GM12891 (cell line): ENCODE data around the gene DDX24.
"Not testable (repeated sequence)": the region's sequence is repeated elsewhere in the genome, so short reads cannot be mapped to it uniquely, and the experiment has no call there.

Experiments
- DNase-seq: peaks from one replicate; pipeline ENCODE4 v3.0.0; 2011; ENCODE audit warnings: low spot score; ENCODE audit not compliant: insufficient read length
- FAIRE-seq: peaks from 2 replicates; lab custom pipeline; 2011; peaks lifted over from hg19 to GRCh38; lab: Jason Lieb, UNC
- PAX5 ChIP-seq: IDR thresholded peaks from 2 replicates; pipeline ENCODE4 v1.6.1; 2011; ENCODE audit warnings: low read length, moderate library complexity, mild to moderate bottlenecking; ENCODE audit not compliant: insufficient read depth, severe bottlenecking
- POLR2A ChIP-seq: IDR thresholded peaks from 2 replicates; pipeline ENCODE4 v1.6.1; 2011; ENCODE audit warnings: low read depth, low read length, control low read depth
- POLR2AphosphoS5 ChIP-seq: IDR thresholded peaks from 2 replicates; pipeline ENCODE4 v1.6.1; 2011; ENCODE audit warnings: low read depth, low read length, control low read depth
- POU2F2 ChIP-seq: IDR thresholded peaks from 2 replicates; pipeline ENCODE4 v1.6.1; 2011; ENCODE audit warnings: low read depth, mild to moderate bottlenecking, control low read depth, low read length, moderate library complexity
- SPI1 ChIP-seq: IDR thresholded peaks from 2 replicates; pipeline ENCODE4 v1.6.1; 2011; ENCODE audit warnings: low read depth, low read length, control low read depth
- TAF1 ChIP-seq: IDR thresholded peaks from 2 replicates; pipeline ENCODE4 v1.6.1; 2011; ENCODE audit warnings: low read depth, low read length, control low read depth

The DDX24 gene

GRCh38 chr14:94087891-94088290, 6.9 kb upstream of the DDX24 start:
- FAIRE-seq (no peak), DNase-seq (no peak)
- no peak for TF ChIP-seq TAF1
- TF ChIP-seq POU2F2, result no peak
- no peak for TF ChIP-seq PAX5
- TF ChIP-seq POLR2AphosphoS5, result no peak
- TF ChIP-seq SPI1, result no peak
- no peak for TF ChIP-seq POLR2A

DNA sequence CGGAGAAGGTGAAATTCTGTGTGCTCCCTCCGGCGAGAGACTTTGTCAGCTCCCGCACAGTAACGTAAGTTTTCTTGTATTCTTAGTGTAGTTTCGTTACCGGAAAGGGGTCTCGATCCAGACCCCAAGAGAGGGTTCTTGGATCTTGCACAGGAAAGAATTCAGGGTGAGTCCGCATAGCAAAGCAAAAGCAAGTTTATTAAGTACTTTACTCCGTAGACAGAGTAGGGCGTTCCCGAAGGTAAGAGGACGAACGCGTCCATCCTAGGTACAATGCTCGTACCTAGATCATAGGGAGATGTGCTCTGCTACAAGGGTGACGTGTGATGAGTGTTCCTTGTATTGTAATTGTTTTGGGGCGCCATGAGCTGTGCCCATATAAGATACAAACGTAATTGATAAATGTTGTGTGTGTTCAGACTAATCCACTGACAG, 401 bp upstream of the DDX24 start:
- no peak for DNase-seq
- TF ChIP-seq POLR2AphosphoS5 (no peak), POLR2A (no peak), TAF1 (no peak), SPI1 (no peak), PAX5 (no peak), POU2F2 (no peak)
- FAIRE-seq, result no peak

- FAIRE-seq (no peak), DNase-seq (no peak)
- TF ChIP-seq POLR2A (no peak), POLR2AphosphoS5 (no peak), PAX5 (no peak), SPI1 (no peak), POU2F2 (no peak), TAF1 (no peak)
Observed at GRCh38 chr14:94079891-94080620, 946 bp downstream of the DDX24 start.

GRCh38 chr14:94077823-94078222, 3.2 kb downstream of the DDX24 start:
- DNase-seq, result no peak
- no peak for TF ChIP-seq TAF1
- TF ChIP-seq SPI1, result no peak
- no peak for TF ChIP-seq PAX5
- TF ChIP-seq POU2F2, result no peak
- no peak for TF ChIP-seq POLR2A
- TF ChIP-seq POLR2AphosphoS5, result no peak
- no peak for FAIRE-seq

DNA sequence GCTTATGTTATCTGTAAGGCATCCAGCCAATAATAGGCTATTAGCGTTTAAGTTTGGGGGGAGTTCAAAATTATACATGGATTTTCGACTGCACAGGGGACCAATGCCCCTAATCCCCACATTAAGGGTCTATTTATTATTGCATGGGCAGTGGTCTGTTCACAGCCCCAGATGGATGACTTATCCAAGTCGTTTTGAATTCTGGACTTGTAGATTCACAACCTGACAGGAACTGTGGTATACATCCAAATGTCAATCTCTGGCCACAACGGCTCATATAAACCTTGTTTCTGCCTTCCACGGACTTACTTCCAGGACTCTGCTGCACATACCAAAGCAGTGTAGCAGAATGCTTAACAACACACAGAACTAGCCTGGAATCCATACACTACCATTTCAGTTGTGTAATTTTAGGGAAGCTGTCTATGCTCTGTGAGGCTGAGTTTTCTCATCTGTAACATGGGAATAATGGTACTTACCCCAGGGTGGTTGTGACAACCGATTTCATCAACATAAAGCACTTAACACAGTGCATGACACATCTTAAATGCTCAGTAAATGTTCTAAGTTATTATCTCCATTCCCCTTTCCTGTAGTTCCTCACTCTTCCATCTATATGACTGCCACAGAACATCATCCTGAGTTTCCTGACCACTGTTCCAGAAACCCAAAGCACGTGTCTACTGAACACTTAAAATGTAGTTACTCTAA, 3.7 kb downstream of the DDX24 start:
- no peak for FAIRE-seq
- no peak for DNase-seq
- TF ChIP-seq TAF1 (no peak), POLR2A (no peak), POU2F2 (no peak), SPI1 (no peak), PAX5 (no peak), POLR2AphosphoS5 (no peak)

GRCh38 chr14:94075008-94075407, 6.0 kb downstream of the DDX24 start:
- FAIRE-seq, result no peak
- TF ChIP-seq TAF1 (no peak), POLR2A (no peak)
- no peak for DNase-seq

GRCh38 chr14:94074534-94074933, 6.5 kb downstream of the DDX24 start:
- no peak for FAIRE-seq
- TF ChIP-seq POLR2AphosphoS5, result no peak

DNA sequence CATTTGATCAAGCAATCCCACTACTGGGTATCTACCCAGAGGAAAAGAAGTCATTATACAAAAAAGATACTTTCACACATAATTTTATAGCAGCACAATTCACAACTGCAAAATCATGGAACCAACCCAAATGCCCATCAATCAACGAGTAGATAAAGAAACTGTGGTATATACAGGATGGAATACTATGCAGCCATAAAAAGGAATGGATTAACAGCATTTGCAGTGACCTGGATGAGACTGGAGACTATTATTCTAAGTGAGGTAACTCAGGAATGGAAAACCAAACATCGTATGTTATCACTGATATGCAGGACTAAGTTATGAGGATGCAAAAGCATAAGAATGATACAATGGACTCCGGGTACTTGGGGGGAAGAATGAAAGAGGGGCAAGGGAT, 8.9 kb downstream of the DDX24 start:
- not testable (repeated sequence) for DNase-seq, FAIRE-seq

More at GRCh38 chr14:94074534-94074933, 6.5 kb downstream of the DDX24 start:
- no peak for DNase-seq

GRCh38 chr14:94066089-94066676, 14.8 kb downstream of the DDX24 start:
- DNase-seq (no peak), FAIRE-seq (no peak)
- no peak for TF ChIP-seq POLR2A
- TF ChIP-seq SPI1, result no peak
- TF ChIP-seq POU2F2, result no peak
- TF ChIP-seq POLR2AphosphoS5, result no peak
- no peak for TF ChIP-seq PAX5
- no peak for TF ChIP-seq TAF1

GRCh38 chr14:94062344-94062940, 18.6 kb downstream of the DDX24 start:
- TF ChIP-seq TAF1 (no peak), PAX5 (no peak), POLR2A (no peak), POU2F2 (no peak), SPI1 (no peak), POLR2AphosphoS5 (no peak)
- no peak for DNase-seq
- FAIRE-seq, result no peak
